CD4-positive, alpha-beta memory T cell (primary cell): ENCODE data around the gene NDUFA1. TPM values are rescaled to one million over a fixed set of nuclear protein-coding genes. Genes with fewer than 3 reads are reported as not detected.
A peak's percentile ranks its signal among the peaks of the same experiment; 100 is the strongest.
"Not testable (repeated sequence)": the region's sequence is repeated elsewhere in the genome, so short reads cannot be mapped to it uniquely, and the experiment has no call there.

Experiments used
- CTCF ChIA-PET: fragments of 350-600 bp; sonication (Branson Sonifier 250); formaldehyde crosslinking; loops from one replicate; lab custom pipeline; 2021; ENCODE audit warnings: inconsistent platforms; ENCODE audit not compliant: partially characterized antibody; lab: Charles Lee
- POLR2A ChIA-PET: fragments of 350-600 bp; sonication (Branson Sonifier 250); formaldehyde crosslinking; loops from one replicate; lab custom pipeline; 2021; ENCODE audit not compliant: partially characterized antibody; lab: Charles Lee
- DNase-seq, 5 donors: peaks; one replicate each; pipeline versions ENCODE4 v3.0.0 to v3.0.0-alpha.2; 2020 to 2022; ENCODE audit warnings: mixed read lengths in 1 of 5
- H3K27ac ChIP-seq: one replicate; pipeline ENCODE4 v1.7.0; 2013; ENCODE audit warnings: low read depth, low read length
- H3K27me3 ChIP-seq: 2 replicates; pipeline ENCODE4 v1.7.0; 2013; ENCODE audit warnings: mild to moderate bottlenecking, low read length, moderate library complexity; ENCODE audit not compliant: insufficient read depth
- H3K36me3 ChIP-seq: 2 replicates; pipeline ENCODE4 v1.7.0; 2013; ENCODE audit warnings: mild to moderate bottlenecking, low read length, moderate library complexity; ENCODE audit not compliant: insufficient read depth
- H3K4me1 ChIP-seq: 2 replicates; pipeline ENCODE4 v1.7.0; 2013; ENCODE audit warnings: mild to moderate bottlenecking, low read length, moderate library complexity; ENCODE audit not compliant: insufficient read depth
- H3K4me3 ChIP-seq, 2 donors: one replicate each; pipeline ENCODE4 v1.7.0; 2013; ENCODE audit warnings: low read length in 2 of 2, mild to moderate bottlenecking in 1 of 2
- H3K9me3 ChIP-seq, 2 donors: one replicate each; pipeline ENCODE4 v1.7.0; 2013; ENCODE audit warnings: low read length in 2 of 2, control low read depth in 1 of 2; ENCODE audit not compliant: control insufficient read depth in 1 of 2
- H3K27ac Mint-ChIP-seq, 7 donors: one replicate each; pipeline ENCODE4 v1.8.0; 2020 to 2021; ENCODE audit warnings: mixed read lengths in 7 of 7, mild to moderate bottlenecking in 6 of 7, inconsistent platforms in 3 of 7, moderate library complexity in 3 of 7
- H3K27me3 Mint-ChIP-seq, 2 donors: one replicate each; pipeline ENCODE4 v1.8.0; 2020 to 2021; ENCODE audit warnings: mixed read lengths in 2 of 2
- H3K36me3 Mint-ChIP-seq, 2 donors: one replicate each; pipeline ENCODE4 v1.8.0; 2020 to 2021; ENCODE audit warnings: mixed read lengths in 2 of 2, inconsistent platforms in 1 of 2, mild to moderate bottlenecking in 1 of 2
- H3K4me1 Mint-ChIP-seq, 4 donors: one replicate each; pipeline ENCODE4 v1.8.0; 2020 to 2021; ENCODE audit warnings: mixed read lengths in 4 of 4, mild to moderate bottlenecking in 1 of 4
- H3K4me3 Mint-ChIP-seq, 8 donors: one replicate each; pipeline ENCODE4 v1.8.0; 2020 to 2021; ENCODE audit warnings: mixed read lengths in 8 of 8, mild to moderate bottlenecking in 7 of 8, moderate library complexity in 6 of 8, inconsistent platforms in 3 of 8
- H3K9me3 Mint-ChIP-seq, 8 donors: one replicate each; pipeline ENCODE4 v1.8.0; 2020 to 2021; ENCODE audit warnings: mixed read lengths in 8 of 8, mild to moderate bottlenecking in 5 of 8, inconsistent platforms in 3 of 8, moderate library complexity in 1 of 8
- intact Hi-C: fragments of 100-400 bp; cut with micrococcal nuclease; formaldehyde crosslinking; loops from one replicate; pipeline ENCODE4 v1.15.1; 2023
- polyA plus RNA-seq, 2 donors: library from polyadenylated mRNA; unstranded; fragments of 300-500 nt; fragmentation: Illumina TruSeq; gene quantifications; one replicate each; pipeline ENCODE4 v1.2.3, GENCODE V29; 2021
- total RNA-seq, 2 experiments: library from RNA; stranded (reverse); gene quantifications; one replicate each; pipeline ENCODE4 v1.2.3, GENCODE V29; 2021

NDUFA1 gene
- total and polyA plus RNA-seq, 4 experiments from 2014 or later, result 59.7 to 409 (median 185) TPM

DNA sequence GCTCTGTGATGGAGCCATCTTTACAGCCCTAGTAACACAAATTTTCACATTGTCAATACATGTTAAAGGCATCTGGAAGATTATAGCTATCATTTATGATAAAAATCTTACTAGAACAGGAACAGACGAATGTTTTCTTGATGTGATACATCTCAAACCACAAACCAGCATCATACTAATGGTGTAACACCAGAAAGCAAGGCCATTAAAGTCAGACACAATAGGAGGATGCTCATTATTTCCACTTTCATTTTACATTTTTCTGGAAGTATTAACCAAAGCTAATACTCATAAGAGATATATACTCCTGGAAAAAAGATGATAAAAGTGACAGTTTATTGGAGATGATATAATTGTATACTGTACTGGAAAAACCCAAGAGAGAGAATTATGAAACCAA is 29.3 kb downstream of the NDUFA1 start:
- Histone ChIP-seq H3K4me3 (no peak overlapping the region), H3K36me3 (no peaks in the 10 kb centered on the region), H3K4me1 (no peaks in the 10 kb centered on the region), H3K9me3 (no peaks in the 10 kb centered on the region), H3K27me3 (no peaks in the 10 kb centered on the region), H3K27ac (no peak overlapping the region)
- Mint-ChIP-seq H3K4me1 (peaks cover 0 to 3% (median 0%) of the 10 kb centered on the region in 4 donors), H3K9me3 (no peaks in the 10 kb centered on the region), H3K27ac (peak overlapping the region in 1 of 7 donors; percentile 81), H3K36me3 (no peaks in the 10 kb centered on the region), H3K27me3 (no peaks in the 10 kb centered on the region), H3K4me3 (no peak overlapping the region)
- ChIA-PET POLR2A (no interaction called here), CTCF (interaction anchor here (0.7 kb wide), 1 partner anchor 383 kb away, joined by 3 read pairs; no protein-coding TSS in a partner anchor)
- DNase-seq, result no peak
- intact Hi-C loops, result no loop called here

DNA sequence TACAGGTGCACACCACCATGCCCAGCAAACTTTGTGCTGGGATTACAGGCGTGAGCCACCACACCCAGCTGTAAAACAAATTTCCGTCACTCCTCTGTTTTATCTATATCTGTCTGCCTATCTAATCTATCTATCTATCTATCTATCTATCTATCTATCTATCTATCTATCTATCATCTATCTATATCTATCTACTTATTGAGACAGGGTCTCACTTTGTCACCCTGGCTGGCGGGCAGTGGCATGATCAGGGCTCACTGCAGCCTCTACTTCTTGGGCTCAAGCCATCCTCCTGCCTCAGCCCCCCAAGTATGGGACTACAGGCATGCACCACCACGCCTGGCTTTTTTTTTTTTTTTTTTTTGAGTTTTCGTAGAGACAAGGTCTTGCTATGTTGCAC is 44.7 kb downstream of the NDUFA1 start:
- H3K9me3 Mint-ChIP-seq, result no peaks in the 10 kb centered on the region
- no peaks in the 10 kb centered on the region for H3K36me3 Mint-ChIP-seq
- H3K4me1 ChIP-seq, result no peaks in the 10 kb centered on the region
- ChIA-PET CTCF (no interaction called here), POLR2A (no interaction called here)
- intact Hi-C loops, result no loop called here
- H3K27me3 ChIP-seq, result no peaks in the 10 kb centered on the region
- no peaks in the 10 kb centered on the region for H3K27me3 Mint-ChIP-seq
- no peak overlapping the region for H3K27ac ChIP-seq
- peak overlapping the region in 1 of 7 donors; percentile 9 for H3K27ac Mint-ChIP-seq
- H3K4me3 Mint-ChIP-seq, result no peak overlapping the region
- no peaks in the 10 kb centered on the region for H3K4me1 Mint-ChIP-seq
- H3K9me3 ChIP-seq, result no peaks in the 10 kb centered on the region
- no peaks in the 10 kb centered on the region for H3K36me3 ChIP-seq
- DNase-seq, result no peak
- H3K4me3 ChIP-seq, result no peak overlapping the region

GRCh38 chrX:119917877-119918276 is 46.2 kb downstream of the NDUFA1 start:
- H3K4me3 Mint-ChIP-seq, result no peak overlapping the region
- intact Hi-C loops, result no loop called here
- H3K27me3 Mint-ChIP-seq, result no peaks in the 10 kb centered on the region
- H3K27ac Mint-ChIP-seq, result no peak overlapping the region
- CTCF ChIA-PET, result no interaction called here
- H3K36me3 Mint-ChIP-seq, result no peaks in the 10 kb centered on the region
- DNase-seq, result no peak
- Histone ChIP-seq H3K27ac (no peak overlapping the region), H3K4me3 (no peak overlapping the region), H3K4me1 (no peaks in the 10 kb centered on the region), H3K9me3 (no peaks in the 10 kb centered on the region), H3K27me3 (no peaks in the 10 kb centered on the region), H3K36me3 (no peaks in the 10 kb centered on the region)
- H3K9me3 Mint-ChIP-seq, result no peaks in the 10 kb centered on the region
- POLR2A ChIA-PET, result no interaction called here
- no peaks in the 10 kb centered on the region for H3K4me1 Mint-ChIP-seq

GRCh38 chrX:119919835-119920585 is 48.4 kb downstream of the NDUFA1 start:
- H3K27me3 ChIP-seq, result no peaks in the 10 kb centered on the region
- H3K27ac Mint-ChIP-seq, result no peak overlapping the region
- H3K4me3 ChIP-seq, result no peak overlapping the region
- no peaks in the 10 kb centered on the region for H3K9me3 Mint-ChIP-seq
- H3K4me1 ChIP-seq, result no peaks in the 10 kb centered on the region
- H3K4me1 Mint-ChIP-seq, result no peaks in the 10 kb centered on the region
- intact Hi-C loops, result no loop called here
- H3K27ac ChIP-seq, result no peak overlapping the region
- H3K36me3 Mint-ChIP-seq, result peaks cover 5 to 7% of the 10 kb centered on the region in 2 donors
- ChIA-PET POLR2A (interaction anchor here (1.0 kb wide), 2 partner anchors 10 to 22 kb away, joined by 3 read pairs; no protein-coding TSS in a partner anchor), CTCF (interaction anchor here (1.3 kb wide), 1 partner anchor 32 kb away, joined by 4 read pairs; no protein-coding TSS in a partner anchor)
- no peaks in the 10 kb centered on the region for H3K9me3 ChIP-seq
- DNase-seq, result no peak
- no peaks in the 10 kb centered on the region for H3K27me3 Mint-ChIP-seq
- H3K36me3 ChIP-seq, result no peaks in the 10 kb centered on the region
- no peak overlapping the region for H3K4me3 Mint-ChIP-seq

GRCh38 chrX:119922391-119922790 is 50.8 kb downstream of the NDUFA1 start:
- H3K4me3 ChIP-seq, H3K27ac ChIP-seq, H3K9me3 ChIP-seq, POLR2A ChIA-PET, H3K27me3 Mint-ChIP-seq, H3K4me3 Mint-ChIP-seq, H3K4me1 Mint-ChIP-seq, H3K27me3 ChIP-seq, H3K9me3 Mint-ChIP-seq, H3K27ac Mint-ChIP-seq, intact Hi-C loops, DNase-seq, CTCF ChIA-PET, H3K4me1 ChIP-seq, H3K36me3 ChIP-seq: not testable (repeated sequence)
- peaks cover 9 to 12% of the 10 kb centered on the region in 2 donors for H3K36me3 Mint-ChIP-seq

Other genes starting within 250 kb of the NDUFA1 start
- gene SEPTIN6, start 178.7 kb upstream of the NDUFA1 start, total RNA-seq, result 100 to 1,000 TPM; 174 to 178 TPM
- 100 to 1,000 TPM; 112 to 244 TPM for gene SEPTIN6, start 178.7 kb upstream of the NDUFA1 start, polyA plus RNA-seq
- gene SOWAHD, start 113.2 kb upstream of the NDUFA1 start, total RNA-seq, result 1 to 10 TPM; 1.9 to 2.0 TPM
- 1 to 10 TPM in 1 of 2 donors, not detected in 1; 2.6 TPM for gene SOWAHD, start 113.2 kb upstream of the NDUFA1 start, polyA plus RNA-seq
- gene RPL39, start 80.2 kb upstream of the NDUFA1 start, total RNA-seq, result 1,000 to 10,000 TPM; 3,907 to 4,108 TPM
- 1,000 to 10,000 TPM; 3,926 to 4,396 TPM for gene RPL39, start 80.2 kb upstream of the NDUFA1 start, polyA plus RNA-seq
- gene UPF3B, start 18.9 kb upstream of the NDUFA1 start, total RNA-seq, result 10 to 100 TPM; 11.1 to 12.1 TPM
- gene UPF3B, start 18.9 kb upstream of the NDUFA1 start, polyA plus RNA-seq, result 1 to 10 TPM; 3.9 to 7.7 TPM
- 10 to 100 TPM; 43.0 to 45.3 TPM for gene RNF113A, start 99 bp upstream of the NDUFA1 start, total RNA-seq
- 10 to 100 TPM; 57.3 to 64.8 TPM for gene RNF113A, start 99 bp upstream of the NDUFA1 start, polyA plus RNA-seq
- not detected for gene AKAP14, start 24.1 kb downstream of the NDUFA1 start, total RNA-seq
- not detected for gene AKAP14, start 24.1 kb downstream of the NDUFA1 start, polyA plus RNA-seq
- gene NKAP, start 71.9 kb downstream of the NDUFA1 start, total RNA-seq, result 10 to 100 TPM; 15.1 to 15.9 TPM
- 1 to 10 TPM; 1.4 to 5.1 TPM for gene NKAP, start 71.9 kb downstream of the NDUFA1 start, polyA plus RNA-seq
- gene RHOXF2B, start 205.9 kb downstream of the NDUFA1 start, total RNA-seq, result not detected
- under 1 TPM in 1 of 2 donors, not detected in 1; 0.08 TPM for gene RHOXF2B, start 205.9 kb downstream of the NDUFA1 start, polyA plus RNA-seq
- gene RHOXF1, start 244.1 kb downstream of the NDUFA1 start, total RNA-seq, result 1 to 10 TPM; 1.7 to 2.1 TPM
- under 1 TPM in 1 of 2 donors, not detected in 1; 0.30 TPM for gene RHOXF1, start 244.1 kb downstream of the NDUFA1 start, polyA plus RNA-seq